Measurements from ENCODE around the gene PLEKHG7. TPM values are rescaled to one million over a fixed set of nuclear protein-coding genes. Genes with fewer than 3 reads are reported as not detected.
"Not testable (repeated sequence)": the region's sequence is repeated elsewhere in the genome, so short reads cannot be mapped to it uniquely, and the experiment has no call there.

Gene PLEKHG7
- not detected in 2 replicates for total RNA-seq

DNA sequence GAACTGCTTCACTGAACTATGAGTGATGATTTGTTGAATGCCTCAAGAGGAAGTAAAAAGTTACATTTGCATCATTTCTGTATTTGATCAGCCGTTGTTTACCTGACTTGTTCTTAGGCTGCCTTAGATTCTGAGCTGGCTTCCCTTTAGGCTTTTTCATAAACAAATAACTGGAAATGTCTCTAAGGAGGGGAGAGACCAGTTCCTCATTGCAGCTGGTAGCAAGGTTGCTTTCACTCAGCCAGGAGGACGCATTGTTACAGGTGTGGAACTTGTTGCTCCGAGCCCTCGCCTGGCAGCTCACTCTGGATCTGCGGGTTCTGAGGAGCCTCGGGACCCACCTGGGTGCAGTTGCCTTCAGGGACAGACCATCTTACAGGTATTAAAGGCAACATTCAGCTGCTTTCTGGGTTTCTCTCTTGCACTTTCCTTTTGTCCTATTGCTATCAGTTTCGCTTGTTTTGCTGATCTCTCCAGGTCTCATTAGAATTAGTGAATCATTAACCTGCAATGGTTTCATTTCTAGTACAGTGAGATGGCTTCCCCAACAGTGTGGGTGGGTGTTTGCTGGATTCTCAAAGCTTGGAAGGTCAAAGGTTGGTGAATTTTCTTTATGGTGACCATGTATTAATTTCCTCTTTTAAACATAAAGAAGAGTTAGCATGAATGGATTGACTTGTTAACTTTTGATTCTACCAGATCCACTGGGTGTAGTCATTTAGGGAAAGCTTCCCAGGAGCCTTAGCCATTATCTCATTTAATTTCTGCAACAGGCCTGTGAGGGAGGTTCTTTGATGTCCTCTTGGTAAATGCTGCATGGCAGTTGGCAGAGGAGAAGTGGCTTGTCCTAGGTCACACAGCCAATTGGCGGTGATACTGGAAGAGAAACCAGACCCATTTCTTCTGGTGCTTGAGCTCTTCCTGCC, at the start of gene PLEKHG7:
TSS of gene PLEKHG7 (plus strand) at position 236 of the 926 bp plus-strand sequence. CDS start 3,643 bp downstream, outside the sequence.
- Mint-ChIP-seq H3K27ac (no peak within 1 kb of the TSS), H3K4me3 (no peak within 1 kb of the TSS), H3K27me3 (ENCODE audit: insufficient read depth) (no peaks in the 10 kb centered on the region), H3K36me3 (ENCODE audit: low read depth) (no peaks in the 10 kb centered on the region), H3K4me1 (ENCODE audit: low read depth) (peaks cover 15% of the 10 kb centered on the region), H3K9me3 (peaks cover 6% of the 10 kb centered on the region)
- intact Hi-C loops (cut with micrococcal nuclease), result no loop called here
- DNase-seq (ENCODE audit: low spot score), result no peak

GRCh38 chr12:92654256-92654655, 48.5 kb upstream of the PLEKHG7 start:
- not testable (repeated sequence) for H3K27me3 Mint-ChIP-seq (ENCODE audit: insufficient read depth)

GRCh38 chr12:92654929-92655328, 47.9 kb upstream of the PLEKHG7 start:
- peaks cover 4% of the 10 kb centered on the region for H3K4me1 Mint-ChIP-seq (ENCODE audit: low read depth)
- H3K27ac Mint-ChIP-seq, result no peak overlapping the region
- intact Hi-C loops (cut with micrococcal nuclease), result no loop called here
- no peaks in the 10 kb centered on the region for H3K36me3 Mint-ChIP-seq (ENCODE audit: low read depth)
- no peak overlapping the region for H3K4me3 Mint-ChIP-seq
- no peaks in the 10 kb centered on the region for H3K9me3 Mint-ChIP-seq
- H3K27me3 Mint-ChIP-seq (ENCODE audit: insufficient read depth), result no peaks in the 10 kb centered on the region
- no peak for DNase-seq (ENCODE audit: low spot score)

More at GRCh38 chr12:92654256-92654655, 48.5 kb upstream of the PLEKHG7 start:
- intact Hi-C loops (cut with micrococcal nuclease); DNase-seq (ENCODE audit: low spot score); H3K27ac Mint-ChIP-seq; H3K9me3 Mint-ChIP-seq; H3K36me3 Mint-ChIP-seq (ENCODE audit: low read depth); H3K4me3 Mint-ChIP-seq; H3K4me1 Mint-ChIP-seq (ENCODE audit: low read depth): not testable (repeated sequence)

- H3K4me1 Mint-ChIP-seq (ENCODE audit: low read depth), result no peaks in the 10 kb centered on the region
- DNase-seq (ENCODE audit: low spot score), result no peak
- H3K9me3 Mint-ChIP-seq, result no peaks in the 10 kb centered on the region
- H3K27ac Mint-ChIP-seq, result no peak overlapping the region
- no peaks in the 10 kb centered on the region for H3K36me3 Mint-ChIP-seq (ENCODE audit: low read depth)
- no peaks in the 10 kb centered on the region for H3K27me3 Mint-ChIP-seq (ENCODE audit: insufficient read depth)
- H3K4me3 Mint-ChIP-seq, result no peak overlapping the region
- intact Hi-C loops (cut with micrococcal nuclease), result no loop called here
These were observed 45.9 kb upstream of the PLEKHG7 start for GRCh38 chr12:92656911-92657310.

DNA sequence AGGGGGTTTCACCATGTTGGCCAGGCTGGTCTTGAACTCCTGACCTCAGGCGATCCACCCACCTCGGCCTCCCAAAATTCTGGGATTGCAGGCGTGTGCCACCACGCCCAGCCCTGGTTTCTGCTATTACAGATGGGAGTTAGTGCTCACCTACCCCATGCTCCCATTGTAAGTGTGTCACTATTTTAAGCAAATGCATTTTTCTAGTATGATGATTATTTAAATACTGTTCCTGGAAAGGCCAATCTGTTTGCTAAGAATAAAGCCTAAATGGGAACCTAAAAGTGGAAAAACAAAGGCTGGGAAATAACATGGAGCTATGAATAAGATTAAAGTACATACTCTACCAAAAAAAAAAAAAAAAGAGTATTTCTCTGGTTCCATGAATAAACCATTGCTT, 45.0 kb upstream of the PLEKHG7 start:
- intact Hi-C loops (cut with micrococcal nuclease), result no loop called here
- H3K27me3 Mint-ChIP-seq (ENCODE audit: insufficient read depth), result no peaks in the 10 kb centered on the region
- no peak for DNase-seq (ENCODE audit: low spot score)
- H3K4me3 Mint-ChIP-seq, result no peak overlapping the region
- H3K4me1 Mint-ChIP-seq (ENCODE audit: low read depth), result no peaks in the 10 kb centered on the region
- H3K27ac Mint-ChIP-seq, result no peak overlapping the region
- no peaks in the 10 kb centered on the region for H3K9me3 Mint-ChIP-seq
- H3K36me3 Mint-ChIP-seq (ENCODE audit: low read depth), result no peaks in the 10 kb centered on the region

GRCh38 chr12:92658611-92659010, 44.2 kb upstream of the PLEKHG7 start:
- no peak overlapping the region for H3K4me3 Mint-ChIP-seq
- H3K4me1 Mint-ChIP-seq (ENCODE audit: low read depth), result no peaks in the 10 kb centered on the region
- H3K27me3 Mint-ChIP-seq (ENCODE audit: insufficient read depth), result no peaks in the 10 kb centered on the region
- H3K27ac Mint-ChIP-seq, result no peak overlapping the region
- DNase-seq (ENCODE audit: low spot score), result no peak
- no peaks in the 10 kb centered on the region for H3K9me3 Mint-ChIP-seq
- intact Hi-C loops (cut with micrococcal nuclease), result no loop called here
- H3K36me3 Mint-ChIP-seq (ENCODE audit: low read depth), result no peaks in the 10 kb centered on the region

DNA sequence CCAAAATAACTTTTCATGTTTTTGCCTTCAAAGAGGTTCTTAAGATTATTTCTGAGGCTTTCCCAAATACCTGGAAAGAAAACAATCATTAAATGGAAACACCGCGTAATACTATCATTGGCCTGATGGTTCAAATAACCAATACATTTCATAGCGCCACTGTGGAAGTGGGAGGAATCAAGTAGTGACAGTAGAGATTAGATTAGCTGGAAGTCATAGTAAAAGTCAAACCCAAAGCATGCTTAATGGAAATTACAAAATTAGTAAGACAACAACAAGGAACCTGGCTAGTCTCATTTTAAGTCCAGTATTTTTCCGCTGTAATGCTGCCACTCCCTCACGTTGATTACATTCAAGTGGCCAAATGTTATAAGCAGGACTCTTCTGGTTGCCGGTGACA, 41.5 kb upstream of the PLEKHG7 start:
- H3K9me3 Mint-ChIP-seq, result no peaks in the 10 kb centered on the region

GRCh38 chr12:92665496-92665895, 37.3 kb upstream of the PLEKHG7 start:
- H3K36me3 Mint-ChIP-seq (ENCODE audit: low read depth), result no peaks in the 10 kb centered on the region
- H3K4me1 Mint-ChIP-seq (ENCODE audit: low read depth), result no peaks in the 10 kb centered on the region
- intact Hi-C loops (cut with micrococcal nuclease), result no loop called here
- no peaks in the 10 kb centered on the region for H3K9me3 Mint-ChIP-seq
- no peak overlapping the region for H3K27ac Mint-ChIP-seq
- peaks cover 3% of the 10 kb centered on the region for H3K27me3 Mint-ChIP-seq (ENCODE audit: insufficient read depth)
- no peak for DNase-seq (ENCODE audit: low spot score)
- no peak overlapping the region for H3K4me3 Mint-ChIP-seq

More for the DNA sequence above, 41.5 kb upstream of the PLEKHG7 start:
- H3K36me3 Mint-ChIP-seq (ENCODE audit: low read depth), result no peaks in the 10 kb centered on the region
- H3K4me3 Mint-ChIP-seq, result no peak overlapping the region
- intact Hi-C loops (cut with micrococcal nuclease), result no loop called here
- H3K27me3 Mint-ChIP-seq (ENCODE audit: insufficient read depth), result no peaks in the 10 kb centered on the region
- no peak for DNase-seq (ENCODE audit: low spot score)
- H3K4me1 Mint-ChIP-seq (ENCODE audit: low read depth), result no peaks in the 10 kb centered on the region
- no peak overlapping the region for H3K27ac Mint-ChIP-seq

GRCh38 chr12:92668739-92669138, 34.0 kb upstream of the PLEKHG7 start:
- Mint-ChIP-seq H3K27ac (no peak overlapping the region), H3K4me1 (ENCODE audit: low read depth) (no peaks in the 10 kb centered on the region), H3K9me3 (no peaks in the 10 kb centered on the region), H3K27me3 (ENCODE audit: insufficient read depth) (peaks cover 3% of the 10 kb centered on the region), H3K4me3 (no peak overlapping the region), H3K36me3 (ENCODE audit: low read depth) (no peaks in the 10 kb centered on the region)
- intact Hi-C loops (cut with micrococcal nuclease), result no loop called here
- DNase-seq (ENCODE audit: low spot score), result no peak

- H3K4me1 Mint-ChIP-seq (ENCODE audit: low read depth); H3K4me3 Mint-ChIP-seq; H3K27me3 Mint-ChIP-seq (ENCODE audit: insufficient read depth); H3K36me3 Mint-ChIP-seq (ENCODE audit: low read depth); H3K27ac Mint-ChIP-seq; H3K9me3 Mint-ChIP-seq; intact Hi-C loops (cut with micrococcal nuclease); DNase-seq (ENCODE audit: low spot score): not testable (repeated sequence)
These were observed 31.3 kb upstream of the PLEKHG7 start for GRCh38 chr12:92671524-92671923.

DNA sequence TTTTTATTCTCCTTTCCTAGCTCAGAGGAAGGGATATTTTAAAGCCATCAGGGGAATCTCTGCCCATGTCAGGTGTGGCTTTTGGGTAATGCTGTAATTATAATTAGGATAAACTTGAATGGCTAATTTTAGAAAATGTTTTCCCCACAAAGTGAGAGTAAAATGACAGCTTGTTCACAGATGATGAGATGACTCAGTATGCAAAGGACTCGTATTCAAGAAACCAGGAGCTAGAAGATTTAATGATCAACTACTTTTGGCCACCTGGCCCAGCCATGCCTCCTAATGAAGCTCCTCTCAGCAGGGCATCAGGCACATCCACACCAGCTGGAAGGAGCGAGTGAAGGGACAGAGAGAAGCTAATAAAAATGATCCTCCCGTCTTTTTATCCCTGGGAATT, 29.0 kb upstream of the PLEKHG7 start:
- H3K27me3 Mint-ChIP-seq (ENCODE audit: insufficient read depth), result peaks cover 5% of the 10 kb centered on the region
- no peak overlapping the region for H3K4me3 Mint-ChIP-seq
- DNase-seq (ENCODE audit: low spot score), result no peak
- no peaks in the 10 kb centered on the region for H3K4me1 Mint-ChIP-seq (ENCODE audit: low read depth)
- H3K36me3 Mint-ChIP-seq (ENCODE audit: low read depth), result no peaks in the 10 kb centered on the region
- intact Hi-C loops (cut with micrococcal nuclease), result no loop called here
- H3K27ac Mint-ChIP-seq, result no peak overlapping the region
- no peaks in the 10 kb centered on the region for H3K9me3 Mint-ChIP-seq

GRCh38 chr12:92674500-92674899, 28.3 kb upstream of the PLEKHG7 start:
- Mint-ChIP-seq H3K27ac (no peak overlapping the region), H3K4me1 (ENCODE audit: low read depth) (no peaks in the 10 kb centered on the region), H3K36me3 (ENCODE audit: low read depth) (no peaks in the 10 kb centered on the region), H3K9me3 (no peaks in the 10 kb centered on the region), H3K4me3 (no peak overlapping the region), H3K27me3 (ENCODE audit: insufficient read depth) (peaks cover 4% of the 10 kb centered on the region)
- no peak for DNase-seq (ENCODE audit: low spot score)
- intact Hi-C loops (cut with micrococcal nuclease), result no loop called here

- Mint-ChIP-seq H3K27me3 (ENCODE audit: insufficient read depth) (peaks cover 3% of the 10 kb centered on the region), H3K27ac (no peak overlapping the region), H3K9me3 (no peaks in the 10 kb centered on the region), H3K4me3 (no peak overlapping the region), H3K4me1 (ENCODE audit: low read depth) (no peaks in the 10 kb centered on the region), H3K36me3 (ENCODE audit: low read depth) (no peaks in the 10 kb centered on the region)
- no peak for DNase-seq (ENCODE audit: low spot score)
- intact Hi-C loops (cut with micrococcal nuclease), result no loop called here
These were observed 27.5 kb upstream of the PLEKHG7 start for GRCh38 chr12:92675092-92675865.
